WTC11 (cell line): ENCODE data around the gene DGKH.

Experiments
- ELF4 ChIP-seq: sonication (generic); formaldehyde crosslinking; IDR thresholded peaks from 2 replicates; pipeline ENCODE4 v1.8.1; 2022; ENCODE audit warnings: low read depth, mild to moderate bottlenecking, moderate library complexity, missing genetic modification reagents
- SMAD4 ChIP-seq: sonication (generic); formaldehyde crosslinking; IDR thresholded peaks from 2 replicates; pipeline ENCODE4 v1.8.0; 2022; ENCODE audit warnings: mild to moderate bottlenecking, missing genetic modification reagents
- ZNF121 ChIP-seq: sonication (generic); formaldehyde crosslinking; IDR thresholded peaks from 2 replicates; pipeline ENCODE4 v1.8.0; 2023; ENCODE audit warnings: missing genetic modification reagents
- ZNF396 ChIP-seq: fragments of 250-450 bp; sonication (Bioruptor Pico); IDR thresholded peaks from 2 replicates; pipeline ENCODE4 v1.8.0; 2021; ENCODE audit warnings: mild to moderate bottlenecking, moderate library complexity, borderline replicate concordance
- TF ChIP-seq, protein P1 (sequence below): fragments of 200-600 bp; IDR thresholded peaks from 2 replicates; pipeline ENCODE4 v1.8.0; 2022; ENCODE audit warnings: antibody characterized with exemption

DNA sequence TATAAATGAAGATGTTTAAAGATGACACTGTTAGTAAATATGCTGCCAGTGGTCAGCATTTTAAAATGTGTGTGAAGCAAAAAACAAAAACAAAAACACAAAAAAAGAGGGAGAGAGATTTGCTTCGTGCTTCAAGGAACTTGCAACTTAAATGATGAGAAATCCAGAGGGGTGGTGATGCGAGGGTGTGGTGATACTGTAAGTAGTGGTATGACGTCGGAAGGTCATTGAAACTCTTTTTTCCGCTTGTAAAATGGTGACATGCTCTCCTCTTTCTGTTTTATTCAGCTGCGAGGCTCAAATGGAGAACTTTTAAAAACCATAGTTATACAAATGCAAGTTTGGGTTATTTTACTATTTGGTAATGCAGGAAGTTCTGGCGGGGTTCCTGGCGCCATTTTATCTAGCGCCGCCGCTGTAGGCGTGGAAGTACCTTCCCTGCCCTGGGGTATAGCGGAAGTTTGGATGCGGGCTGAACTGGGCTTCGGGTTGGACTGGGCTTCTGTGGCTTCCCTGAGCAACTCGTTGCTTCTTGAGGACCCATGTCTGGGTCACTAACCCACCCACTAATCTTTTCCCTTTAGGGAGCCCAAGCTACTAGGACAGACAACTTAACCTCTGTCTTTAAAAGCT is 34.8 kb downstream of the DGKH start:
- TF ChIP-seq, protein P1, sequence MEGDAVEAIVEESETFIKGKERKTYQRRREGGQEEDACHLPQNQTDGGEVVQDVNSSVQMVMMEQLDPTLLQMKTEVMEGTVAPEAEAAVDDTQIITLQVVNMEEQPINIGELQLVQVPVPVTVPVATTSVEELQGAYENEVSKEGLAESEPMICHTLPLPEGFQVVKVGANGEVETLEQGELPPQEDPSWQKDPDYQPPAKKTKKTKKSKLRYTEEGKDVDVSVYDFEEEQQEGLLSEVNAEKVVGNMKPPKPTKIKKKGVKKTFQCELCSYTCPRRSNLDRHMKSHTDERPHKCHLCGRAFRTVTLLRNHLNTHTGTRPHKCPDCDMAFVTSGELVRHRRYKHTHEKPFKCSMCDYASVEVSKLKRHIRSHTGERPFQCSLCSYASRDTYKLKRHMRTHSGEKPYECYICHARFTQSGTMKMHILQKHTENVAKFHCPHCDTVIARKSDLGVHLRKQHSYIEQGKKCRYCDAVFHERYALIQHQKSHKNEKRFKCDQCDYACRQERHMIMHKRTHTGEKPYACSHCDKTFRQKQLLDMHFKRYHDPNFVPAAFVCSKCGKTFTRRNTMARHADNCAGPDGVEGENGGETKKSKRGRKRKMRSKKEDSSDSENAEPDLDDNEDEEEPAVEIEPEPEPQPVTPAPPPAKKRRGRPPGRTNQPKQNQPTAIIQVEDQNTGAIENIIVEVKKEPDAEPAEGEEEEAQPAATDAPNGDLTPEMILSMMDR, result no peak
- no peak for TF ChIP-seq ZNF121 (CRISPR knock-in tag)
- no peak for TF ChIP-seq ELF4 (CRISPR knock-in tag)
- TF ChIP-seq ZNF396 (CRISPR knock-in tag), result no peak
- TF ChIP-seq SMAD4, result no peak
